Osteoblast (primary cell): ENCODE results near the gene SPEG. TPM values are rescaled to one million over a fixed set of nuclear protein-coding genes. Genes with fewer than 3 reads are reported as not detected.

Experiments
- DNase-seq: peaks from one replicate; pipeline ENCODE4 v3.0.0; 2011; ENCODE audit warnings: low spot score, mixed read lengths; ENCODE audit not compliant: insufficient read length; ENCODE audit errors: missing footprints
- H2AFZ ChIP-seq: 2 replicates; pipeline ENCODE4 v1.6.0; 2011; ENCODE audit warnings: mild to moderate bottlenecking, low read length
- H3K27ac ChIP-seq: 2 replicates; pipeline ENCODE4 v1.5.1; 2011; ENCODE audit warnings: mild to moderate bottlenecking, low read depth, low read length, moderate library complexity
- H3K27me3 ChIP-seq: 2 replicates; pipeline ENCODE4 v1.6.0; 2012; ENCODE audit warnings: mild to moderate bottlenecking, control low read depth, inconsistent platforms, low read length, moderate library complexity; ENCODE audit not compliant: insufficient read depth
- H3K36me3 ChIP-seq: 2 replicates; pipeline ENCODE4 v1.5.1; 2011; ENCODE audit warnings: mild to moderate bottlenecking, low read length, control low read depth, moderate library complexity; ENCODE audit not compliant: insufficient read depth
- H3K4me1 ChIP-seq: 2 replicates; pipeline ENCODE4 v1.5.1; 2011; ENCODE audit warnings: mild to moderate bottlenecking, low read length, control low read depth, moderate library complexity; ENCODE audit not compliant: insufficient read depth
- H3K4me2 ChIP-seq: 2 replicates; pipeline ENCODE4 v1.6.0; 2011; ENCODE audit warnings: mild to moderate bottlenecking, low read length; ENCODE audit not compliant: insufficient read depth
- H3K4me3 ChIP-seq: fragments of 200-600 bp; sonication (generic); 3 replicates; pipeline ENCODE4 v1.5.1; 2012; ENCODE audit warnings: mild to moderate bottlenecking, low read length, inconsistent platforms; ENCODE audit not compliant: insufficient read depth
- H3K79me2 ChIP-seq: 2 replicates; pipeline ENCODE4 v1.6.0; 2012; ENCODE audit warnings: mild to moderate bottlenecking, low read length, control low read depth, inconsistent platforms; ENCODE audit not compliant: insufficient read depth
- H3K9me3 ChIP-seq: 2 replicates; pipeline ENCODE4 v1.5.1; 2011; ENCODE audit warnings: low read depth, low read length, control low read depth
- H4K20me1 ChIP-seq: 2 replicates; pipeline ENCODE4 v1.6.0; 2012; ENCODE audit warnings: mild to moderate bottlenecking, low read length, control low read depth; ENCODE audit not compliant: insufficient read depth
- total RNA-seq: library from RNA; depleted of rRNA; stranded (reverse); fragments of >200 nt; gene quantifications from 2 replicates; pipeline ENCODE4 v1.2.3, GENCODE V29; 2012
- TF ChIP-seq, protein P1 (sequence below): IDR thresholded peaks from 2 replicates; pipeline ENCODE4 v1.5.1; 2011; ENCODE audit warnings: mild to moderate bottlenecking, low read depth, low read length, moderate library complexity; ENCODE audit errors: extremely low read depth

SPEG gene
- total RNA-seq, 1 donor = 26.4 TPM

- TF ChIP-seq, protein P1, sequence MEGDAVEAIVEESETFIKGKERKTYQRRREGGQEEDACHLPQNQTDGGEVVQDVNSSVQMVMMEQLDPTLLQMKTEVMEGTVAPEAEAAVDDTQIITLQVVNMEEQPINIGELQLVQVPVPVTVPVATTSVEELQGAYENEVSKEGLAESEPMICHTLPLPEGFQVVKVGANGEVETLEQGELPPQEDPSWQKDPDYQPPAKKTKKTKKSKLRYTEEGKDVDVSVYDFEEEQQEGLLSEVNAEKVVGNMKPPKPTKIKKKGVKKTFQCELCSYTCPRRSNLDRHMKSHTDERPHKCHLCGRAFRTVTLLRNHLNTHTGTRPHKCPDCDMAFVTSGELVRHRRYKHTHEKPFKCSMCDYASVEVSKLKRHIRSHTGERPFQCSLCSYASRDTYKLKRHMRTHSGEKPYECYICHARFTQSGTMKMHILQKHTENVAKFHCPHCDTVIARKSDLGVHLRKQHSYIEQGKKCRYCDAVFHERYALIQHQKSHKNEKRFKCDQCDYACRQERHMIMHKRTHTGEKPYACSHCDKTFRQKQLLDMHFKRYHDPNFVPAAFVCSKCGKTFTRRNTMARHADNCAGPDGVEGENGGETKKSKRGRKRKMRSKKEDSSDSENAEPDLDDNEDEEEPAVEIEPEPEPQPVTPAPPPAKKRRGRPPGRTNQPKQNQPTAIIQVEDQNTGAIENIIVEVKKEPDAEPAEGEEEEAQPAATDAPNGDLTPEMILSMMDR = no peak
- peak; percentile 99 for DNase-seq
- Histone ChIP-seq H2AFZ (no peak overlapping the region), H3K27me3 (no peaks in the 10 kb centered on the region), H3K4me1 (peaks cover 22% of the 10 kb centered on the region), H3K36me3 (peaks cover 36% of the 10 kb centered on the region), H4K20me1 (no peaks in the 10 kb centered on the region), H3K9me3 (no peaks in the 10 kb centered on the region), H3K27ac (peak overlapping the region; percentile 33), H3K79me2 (peaks cover 22% of the 10 kb centered on the region), H3K4me3 (no peak overlapping the region), H3K4me2 (peak overlapping the region; percentile 32)
These were observed 11.5 kb downstream of the SPEG start for GRCh38 chr2:219446101-219446504.

DNA sequence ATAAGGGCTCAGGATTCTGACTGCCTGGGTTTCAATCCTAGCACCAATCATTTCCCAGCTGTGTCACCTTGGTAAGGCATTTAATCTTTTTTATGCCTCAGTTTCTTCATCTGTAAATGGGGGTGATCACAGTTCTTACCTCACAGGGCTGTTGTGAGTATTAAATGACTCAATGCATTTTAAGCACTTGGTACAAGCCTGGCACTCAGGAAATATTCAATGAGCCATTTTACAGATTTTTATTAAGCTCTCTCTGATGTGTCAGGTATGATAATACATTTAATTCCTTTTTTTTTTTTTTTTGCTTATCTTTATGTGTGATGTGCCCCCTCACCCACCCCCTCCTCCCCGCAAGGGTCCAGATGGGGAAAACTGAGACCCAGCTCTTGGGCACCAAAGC is 12.0 kb downstream of the SPEG start:
- H2AFZ ChIP-seq = no peak overlapping the region
- peaks cover 40% of the 10 kb centered on the region for H3K36me3 ChIP-seq
- H3K4me3 ChIP-seq = no peak overlapping the region
- H3K9me3 ChIP-seq = no peaks in the 10 kb centered on the region
- H3K79me2 ChIP-seq = peaks cover 22% of the 10 kb centered on the region
- no peaks in the 10 kb centered on the region for H4K20me1 ChIP-seq
- no peaks in the 10 kb centered on the region for H3K27me3 ChIP-seq
- TF ChIP-seq, protein P1 = no peak
- DNase-seq = peak; percentile 91
- H3K27ac ChIP-seq = peak overlapping the region; percentile 33
- peaks cover 22% of the 10 kb centered on the region for H3K4me1 ChIP-seq
- H3K4me2 ChIP-seq = no peak overlapping the region

- peak; percentile 92 for DNase-seq
- no peak overlapping the region for H3K4me2 ChIP-seq
These were observed 12.8 kb downstream of the SPEG start for GRCh38 chr2:219447242-219448098.

More at GRCh38 chr2:219447242-219448098, 12.8 kb downstream of the SPEG start:
- Histone ChIP-seq H3K27ac (no peak overlapping the region), H3K36me3 (peaks cover 40% of the 10 kb centered on the region), H3K79me2 (peaks cover 21% of the 10 kb centered on the region), H3K9me3 (no peaks in the 10 kb centered on the region), H2AFZ (no peak overlapping the region), H3K4me3 (no peak overlapping the region), H3K27me3 (no peaks in the 10 kb centered on the region), H4K20me1 (no peaks in the 10 kb centered on the region), H3K4me1 (peaks cover 30% of the 10 kb centered on the region)
- TF ChIP-seq, protein P1 = no peak
